Smooth muscle cell (in vitro differentiated cells): ENCODE measurements around the gene LRRC7. TPM values are rescaled to one million over a fixed set of nuclear protein-coding genes. Genes with fewer than 3 reads are reported as not detected.
A peak's percentile ranks its signal among the peaks of the same experiment; 100 is the strongest.

Source experiments
- DNase-seq: peaks from one replicate; lab custom pipeline; 2025; ENCODE audit not compliant: unreplicated experiment; lab: John Stamatoyannopoulos, UW
- H2AFZ ChIP-seq: fragments of 200-600 bp; sonication (generic); 2 replicates; pipeline ENCODE4 v1.6.0; 2016; ENCODE audit warnings: antibody characterized with exemption, low read depth, mild to moderate bottlenecking
- H3F3A ChIP-seq: fragments of 200-600 bp; sonication (generic); 2 replicates; pipeline ENCODE4 v1.6.0; 2017; ENCODE audit warnings: antibody characterized with exemption, low read depth
- H3K27ac ChIP-seq: fragments of 200-600 bp; sonication (generic); 2 replicates; pipeline ENCODE4 v1.5.1; 2016; ENCODE audit warnings: low read depth, mild to moderate bottlenecking
- H3K27me3 ChIP-seq: fragments of 200-600 bp; sonication (generic); 2 replicates; pipeline ENCODE4 v1.6.1; 2016; ENCODE audit warnings: low read depth, mild to moderate bottlenecking
- H3K36me3 ChIP-seq: fragments of 200-600 bp; sonication (generic); 2 replicates; pipeline ENCODE4 v1.5.1; 2016; ENCODE audit warnings: low read depth
- H3K4me1 ChIP-seq: fragments of 200-600 bp; sonication (generic); 2 replicates; pipeline ENCODE4 v1.5.1; 2016; ENCODE audit warnings: low read depth
- H3K4me2 ChIP-seq: fragments of 200-600 bp; sonication (generic); 2 replicates; pipeline ENCODE4 v1.6.0; 2016; ENCODE audit warnings: mild to moderate bottlenecking
- H3K4me3 ChIP-seq: fragments of 200-600 bp; sonication (generic); 2 replicates; pipeline ENCODE4 v1.5.1; 2016; ENCODE audit warnings: mild to moderate bottlenecking
- H3K79me2 ChIP-seq: fragments of 200-600 bp; sonication (generic); 2 replicates; pipeline ENCODE4 v1.6.0; 2016; ENCODE audit warnings: low read depth, mild to moderate bottlenecking
- H3K9ac ChIP-seq: fragments of 200-600 bp; sonication (generic); 2 replicates; pipeline ENCODE4 v1.6.0; 2016; ENCODE audit warnings: low read depth
- H3K9me3 ChIP-seq: fragments of 200-600 bp; sonication (generic); replicated peaks from 2 replicates; pipeline ENCODE4 v1.5.1; 2016; ENCODE audit warnings: low read depth
- H4K20me1 ChIP-seq: fragments of 200-600 bp; sonication (generic); 2 replicates; pipeline ENCODE4 v1.6.0; 2016; ENCODE audit warnings: low read depth
- CTCF ChIP-seq: fragments of 200-600 bp; sonication (generic); IDR thresholded peaks from 2 replicates; pipeline ENCODE4 v1.5.1; 2017; ENCODE audit warnings: borderline replicate concordance, mild to moderate bottlenecking, antibody characterized with exemption; ENCODE audit not compliant: insufficient read depth, poor library complexity, severe bottlenecking
- WGBS: methylation state at CpG from one replicate; pipeline ENCODE4 v1.1.7; 2016; ENCODE audit warnings: low lambda C conversion rate; 5-methylcytosine and 5-hydroxymethylcytosine counted together
- polyA plus RNA-seq: library from polyadenylated mRNA; unstranded; fragments of >200 nt; fragmentation: Nextera tagmentation; extraction: Ambion mirVana; gene quantifications from 2 replicates; pipeline ENCODE4 v1.2.1, GENCODE V29; 2016
- total RNA-seq: library from RNA; depleted of rRNA; stranded (reverse); fragments of >200 nt; gene quantifications from 2 replicates; pipeline ENCODE4 v1.2.3, GENCODE V29; 2014

The LRRC7 gene
- total and polyA plus RNA-seq, 2 experiments from 2014 or later, result 0.04 to 0.06 TPM

DNA sequence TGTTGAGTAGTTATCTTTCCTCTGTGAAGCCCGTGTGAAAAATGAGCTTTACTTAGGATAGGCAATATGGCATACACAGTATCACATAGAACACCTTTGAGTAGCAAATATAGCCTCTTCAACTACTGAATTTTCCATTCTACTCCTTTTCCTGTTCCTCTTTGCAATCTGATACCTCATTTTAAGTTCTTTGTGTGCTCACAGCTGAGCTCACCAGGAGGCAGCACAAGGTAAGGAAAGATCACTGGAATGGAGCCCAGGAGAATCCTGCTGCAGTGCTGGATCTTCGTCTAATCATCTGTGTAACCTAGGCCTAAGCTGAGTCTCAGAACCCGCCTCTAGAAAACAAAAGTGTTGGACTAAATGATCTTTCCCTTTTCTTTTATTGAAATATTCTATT is 466.7 kb downstream of the LRRC7 start:
- no peak for DNase-seq
- 26% methylated on average over 3 of the region's 3 CpGs for WGBS
- H3K4me3 ChIP-seq, result no peak overlapping the region
- no peaks in the 10 kb centered on the region for H3K9me3 ChIP-seq
- no peak overlapping the region for H3K27ac ChIP-seq
- H3K79me2 ChIP-seq, result no peaks in the 10 kb centered on the region
- H2AFZ ChIP-seq, result no peak overlapping the region
- H4K20me1 ChIP-seq, result no peaks in the 10 kb centered on the region
- H3K9ac ChIP-seq, result no peak overlapping the region
- no peaks in the 10 kb centered on the region for H3F3A ChIP-seq
- H3K4me2 ChIP-seq, result no peak overlapping the region
- no peaks in the 10 kb centered on the region for H3K27me3 ChIP-seq
- H3K36me3 ChIP-seq, result no peaks in the 10 kb centered on the region
- peaks cover 9% of the 10 kb centered on the region for H3K4me1 ChIP-seq
- TF ChIP-seq CTCF, result peak; percentile 17

GRCh38 chr1:70038025-70038424 is 470.3 kb downstream of the LRRC7 start:
- no peak for DNase-seq
- no peak overlapping the region for H3K4me3 ChIP-seq
- H3K27me3 ChIP-seq, result no peaks in the 10 kb centered on the region
- H3K27ac ChIP-seq, result peak overlapping the region; percentile 67
- no peaks in the 10 kb centered on the region for H3K36me3 ChIP-seq
- no peaks in the 10 kb centered on the region for H3K9me3 ChIP-seq
- no peak for TF ChIP-seq CTCF
- no peaks in the 10 kb centered on the region for H4K20me1 ChIP-seq
- no peaks in the 10 kb centered on the region for H3K79me2 ChIP-seq
- H2AFZ ChIP-seq, result no peak overlapping the region
- peak overlapping the region; percentile 38 for H3K9ac ChIP-seq
- H3K4me2 ChIP-seq, result no peak overlapping the region
- H3F3A ChIP-seq, result peaks cover 5% of the 10 kb centered on the region
- WGBS, result 44% methylated on average over 10 of the region's 10 CpGs
- peaks cover 9% of the 10 kb centered on the region for H3K4me1 ChIP-seq

GRCh38 chr1:70039485-70039884 is 471.8 kb downstream of the LRRC7 start:
- Histone ChIP-seq H3K79me2 (no peaks in the 10 kb centered on the region), H3K4me3 (no peak overlapping the region), H3K4me1 (peaks cover 3% of the 10 kb centered on the region), H3K9me3 (no peaks in the 10 kb centered on the region), H2AFZ (no peak overlapping the region), H3K36me3 (no peaks in the 10 kb centered on the region), H3K27ac (no peak overlapping the region), H3K9ac (no peak overlapping the region), H3K27me3 (no peaks in the 10 kb centered on the region), H4K20me1 (no peaks in the 10 kb centered on the region), H3F3A (peaks cover 5% of the 10 kb centered on the region), H3K4me2 (no peak overlapping the region)
- no peak for DNase-seq
- TF ChIP-seq CTCF, result no peak
- WGBS, result 71% methylated on average over 6 of the region's 6 CpGs

GRCh38 chr1:70041317-70042045 is 473.8 kb downstream of the LRRC7 start:
- WGBS, result 93% methylated on average over 7 of the region's 7 CpGs
- H3K27me3 ChIP-seq, result no peaks in the 10 kb centered on the region
- no peak for TF ChIP-seq CTCF

More at GRCh38 chr1:70041317-70042045, 473.8 kb downstream of the LRRC7 start:
- Histone ChIP-seq H3K27ac (no peak overlapping the region), H3F3A (peaks cover 5% of the 10 kb centered on the region), H3K4me1 (no peaks in the 10 kb centered on the region), H2AFZ (no peak overlapping the region), H3K4me3 (no peak overlapping the region), H3K36me3 (no peaks in the 10 kb centered on the region), H3K4me2 (no peak overlapping the region), H3K79me2 (no peaks in the 10 kb centered on the region), H3K9ac (no peak overlapping the region), H4K20me1 (no peaks in the 10 kb centered on the region), H3K9me3 (no peaks in the 10 kb centered on the region)
- DNase-seq, result no peak
